ENCODE results near the gene MT1X. TPM values are rescaled to one million over a fixed set of nuclear protein-coding genes. Genes with fewer than 3 reads are reported as not detected.
"Not testable (repeated sequence)": the region's sequence is repeated elsewhere in the genome, so short reads cannot be mapped to it uniquely, and the experiment has no call there.

MT1X gene
- total RNA-seq, 1 donor from 2014 or later = 971 TPM

- no peak for DNase-seq (ENCODE audit: low spot score)
Observed at GRCh38 chr16:56652600-56652999, 29.7 kb upstream of the MT1X start.

- no peak for DNase-seq (ENCODE audit: low spot score)
Observed at GRCh38 chr16:56653218-56653617, 29.1 kb upstream of the MT1X start.

GRCh38 chr16:56657555-56658326 is 24.5 kb upstream of the MT1X start, which contains the start of gene MT1F:
Gene MT1F, plus strand, starts transcription at chr16:56657959. Its CDS starts 100 bp downstream, at chr16:56658059.
- DNase-seq (ENCODE audit: low spot score) = no peak

- DNase-seq (ENCODE audit: low spot score) = no peak
Observed at GRCh38 chr16:56658327-56658875, 23.9 kb upstream of the MT1X start.

DNA sequence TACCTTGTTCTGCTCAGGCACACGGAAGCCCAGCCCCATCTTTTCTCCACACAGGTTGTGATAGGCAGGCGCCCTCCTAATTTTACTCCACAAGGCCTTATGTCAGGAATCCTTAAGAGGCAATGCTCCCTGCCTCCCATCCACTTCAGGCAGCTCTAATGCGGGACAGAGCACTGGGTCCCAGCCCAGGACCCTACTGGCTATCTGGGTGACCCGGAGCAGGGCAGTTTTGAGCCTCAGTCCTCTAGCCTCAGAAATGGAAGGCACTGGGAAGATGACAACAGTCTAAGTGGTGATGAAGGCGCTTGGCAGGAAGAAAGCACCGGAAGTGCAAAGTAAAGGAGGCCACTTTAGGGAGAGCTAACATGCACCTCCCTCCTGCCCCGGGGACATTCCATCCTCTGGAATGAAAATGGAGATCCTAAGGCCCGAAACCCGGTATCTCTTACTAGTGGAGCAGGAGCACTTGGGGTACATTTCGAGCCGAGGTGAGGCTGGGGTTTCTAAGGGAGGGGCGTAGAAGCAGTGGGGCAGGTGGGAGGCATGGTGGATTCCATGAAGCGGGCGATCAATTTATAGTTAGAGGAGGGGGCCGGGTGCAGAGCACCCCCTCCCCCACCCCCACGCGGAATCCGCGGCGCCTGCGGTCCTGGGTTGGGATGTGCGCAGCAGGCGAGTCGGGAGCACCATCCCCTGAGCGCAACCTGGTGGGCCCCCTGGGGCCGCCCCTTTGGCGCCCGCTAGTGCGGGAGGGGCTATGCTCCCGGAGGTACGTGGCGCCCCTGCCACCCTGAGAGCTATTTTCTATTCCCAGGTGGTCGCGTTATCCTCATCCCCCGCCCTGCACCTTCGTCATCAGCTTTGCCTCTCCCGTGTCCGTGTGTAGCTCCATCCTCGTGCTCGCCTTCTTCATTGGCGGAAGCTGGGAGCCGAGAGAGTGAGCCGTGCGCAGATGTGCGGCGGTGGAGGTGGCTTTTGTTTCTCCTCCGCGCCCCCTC is 19.6 kb upstream of the MT1X start:
- DNase-seq (ENCODE audit: low spot score) = no peak

DNA sequence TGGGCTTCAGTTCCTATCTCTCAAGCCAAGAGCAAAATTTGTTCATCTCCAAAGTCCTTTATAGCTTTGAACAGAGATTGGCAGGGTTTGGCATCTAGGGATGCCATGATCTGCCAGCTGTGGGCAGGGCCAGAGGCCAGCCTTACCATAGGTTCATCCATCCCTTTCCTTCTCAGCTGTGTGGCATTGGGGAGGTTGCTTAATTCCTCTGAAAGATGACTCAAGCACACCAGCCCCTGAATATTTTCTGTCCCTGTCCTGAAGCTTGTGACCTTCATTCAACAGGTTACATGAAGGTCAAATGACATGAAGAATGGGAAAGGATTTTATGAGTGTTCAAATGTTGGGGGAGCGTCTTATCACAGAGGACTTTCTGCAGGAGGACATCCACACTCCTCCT is 17.8 kb upstream of the MT1X start:
- DNase-seq (ENCODE audit: low spot score) = no peak

GRCh38 chr16:56665286-56666261 is 16.7 kb upstream of the MT1X start:
- not testable (repeated sequence) for DNase-seq (ENCODE audit: low spot score)

DNA sequence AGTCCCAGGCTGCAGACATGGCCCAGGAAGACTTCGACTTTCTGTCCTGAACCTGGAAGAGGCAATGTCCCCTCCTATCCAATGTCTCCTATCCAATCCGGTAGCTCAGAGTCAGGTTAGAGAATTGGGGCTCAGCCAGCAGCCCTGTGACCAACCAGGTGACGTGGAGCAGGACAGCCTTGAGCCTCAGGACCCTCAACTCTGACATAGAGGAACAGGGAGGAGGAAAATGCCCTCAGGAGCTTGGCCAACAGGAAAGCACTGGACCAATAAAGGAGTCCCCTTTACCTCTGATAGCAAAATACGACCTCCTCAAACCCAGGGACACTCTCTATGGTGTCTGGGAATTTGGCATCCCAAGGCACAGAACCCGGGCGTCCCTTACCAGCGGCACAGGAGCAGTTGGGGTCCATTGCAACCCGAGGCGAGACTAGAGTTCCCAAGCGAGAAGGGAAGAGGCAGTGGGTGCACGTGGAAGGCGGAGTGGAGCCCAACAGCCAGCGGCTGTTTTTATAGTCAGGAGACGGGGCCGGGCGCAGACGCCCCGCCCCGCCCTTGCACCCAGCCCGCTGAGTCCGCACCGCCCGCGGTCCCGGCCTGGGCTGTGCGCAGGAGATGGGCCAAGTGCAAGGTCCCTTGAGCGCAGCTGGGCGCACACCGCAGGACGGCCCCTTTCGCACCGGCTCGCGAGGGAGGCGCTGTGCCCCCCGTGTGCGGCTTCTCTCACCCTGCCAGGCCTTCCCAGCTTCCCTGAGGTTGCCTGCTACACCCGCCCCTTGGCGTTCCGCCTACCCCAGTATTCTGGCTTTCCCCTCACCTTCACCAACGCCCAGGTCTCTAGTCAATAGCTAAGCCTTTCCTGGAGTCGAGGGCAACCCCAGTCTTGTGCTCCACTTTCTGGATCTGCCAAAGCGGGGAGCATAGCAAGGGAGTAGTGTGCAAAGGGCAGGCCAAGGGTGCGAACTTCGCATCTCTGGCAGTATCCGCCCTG is 14.4 kb upstream of the MT1X start, which contains the start of gene MT1G:
Gene MT1G (minus strand): TSS at position 485 of the 991 bp plus-strand sequence. CDS start 72 bp downstream, at position 413.
- DNase-seq (ENCODE audit: low spot score) = no peak

GRCh38 chr16:56669005-56669839 is 13.0 kb upstream of the MT1X start, which contains the start of gene MT1H:
Gene MT1H, plus strand, starts transcription at chr16:56669814. Its CDS starts 71 bp downstream, at chr16:56669885.
- DNase-seq (ENCODE audit: low spot score) = no peak

DNA sequence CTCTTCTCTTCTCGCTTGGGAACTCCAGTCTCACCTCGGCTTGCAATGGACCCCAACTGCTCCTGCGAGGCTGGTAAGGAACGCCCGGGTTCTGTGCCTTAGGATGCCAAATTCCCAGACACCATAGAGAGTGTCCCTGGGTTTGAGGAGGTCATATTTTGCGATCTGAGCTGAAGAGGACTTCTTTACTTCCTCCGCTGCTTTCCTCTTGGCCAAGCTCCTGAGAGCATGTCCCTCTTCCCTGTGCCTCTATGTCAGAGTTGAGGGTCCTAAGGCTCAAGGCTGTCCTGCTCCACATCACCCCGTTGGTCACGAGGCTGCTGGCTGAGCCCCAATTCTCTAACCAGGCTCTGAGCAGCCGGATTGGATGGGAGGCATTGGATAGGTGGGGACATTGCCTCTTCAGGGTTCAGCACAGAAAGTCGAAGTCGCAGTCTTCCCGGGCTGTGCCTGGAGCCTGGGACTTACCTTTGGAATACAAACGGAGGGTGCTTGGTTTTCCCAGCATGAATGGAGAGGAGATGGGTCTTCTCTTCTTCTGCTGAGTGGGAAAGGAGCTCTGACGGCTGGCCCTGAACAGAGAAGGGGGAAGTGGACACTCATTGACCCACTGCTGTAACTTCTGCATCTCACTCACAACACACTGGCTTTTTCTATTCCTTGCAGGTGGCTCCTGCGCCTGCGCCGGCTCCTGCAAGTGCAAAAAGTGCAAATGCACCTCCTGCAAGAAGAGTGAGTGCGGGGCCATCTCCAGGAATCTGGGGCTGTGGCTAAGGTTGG is 12.2 kb upstream of the MT1X start:
- no peak for DNase-seq (ENCODE audit: low spot score)

DNA sequence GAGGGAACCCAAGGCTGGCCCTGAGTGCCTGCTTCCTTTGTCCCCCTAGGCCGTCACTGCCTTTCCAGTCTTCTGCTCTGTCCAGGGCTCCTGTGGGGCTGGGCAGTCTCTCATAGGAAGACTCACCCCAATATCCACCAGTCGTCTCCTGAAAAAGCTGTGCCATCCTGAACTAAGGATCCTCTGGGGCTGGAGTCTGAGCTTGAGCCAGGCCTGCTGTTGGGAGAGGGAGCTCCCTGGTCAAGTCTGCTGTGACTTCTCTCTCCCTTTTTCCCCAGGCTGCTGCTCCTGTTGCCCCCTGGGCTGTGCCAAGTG is 11.7 kb upstream of the MT1X start:
- DNase-seq (ENCODE audit: low spot score) = no peak

DNA sequence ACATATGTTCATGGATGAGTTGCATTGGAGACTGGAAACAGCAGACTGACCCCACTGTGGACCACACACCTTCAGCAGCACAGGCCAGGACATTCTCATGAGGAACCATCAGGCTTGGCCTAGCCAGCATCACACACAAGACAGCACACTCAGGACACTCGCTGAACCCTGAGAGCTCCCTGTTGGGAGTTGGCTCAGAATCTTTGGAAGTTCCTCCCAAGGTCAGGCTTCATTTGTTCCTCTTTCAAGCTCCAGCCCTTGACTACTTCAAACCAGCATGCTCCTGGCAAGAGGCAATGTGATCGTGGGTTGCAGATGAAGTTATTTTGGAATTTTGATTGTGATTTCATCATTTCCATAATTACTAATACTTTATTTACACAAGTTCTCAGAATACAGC is 10.6 kb upstream of the MT1X start:
- DNase-seq (ENCODE audit: low spot score) = not testable (repeated sequence)

GRCh38 chr16:56672171-56672570 is 10.1 kb upstream of the MT1X start:
- DNase-seq (ENCODE audit: low spot score) = not testable (repeated sequence)

DNA sequence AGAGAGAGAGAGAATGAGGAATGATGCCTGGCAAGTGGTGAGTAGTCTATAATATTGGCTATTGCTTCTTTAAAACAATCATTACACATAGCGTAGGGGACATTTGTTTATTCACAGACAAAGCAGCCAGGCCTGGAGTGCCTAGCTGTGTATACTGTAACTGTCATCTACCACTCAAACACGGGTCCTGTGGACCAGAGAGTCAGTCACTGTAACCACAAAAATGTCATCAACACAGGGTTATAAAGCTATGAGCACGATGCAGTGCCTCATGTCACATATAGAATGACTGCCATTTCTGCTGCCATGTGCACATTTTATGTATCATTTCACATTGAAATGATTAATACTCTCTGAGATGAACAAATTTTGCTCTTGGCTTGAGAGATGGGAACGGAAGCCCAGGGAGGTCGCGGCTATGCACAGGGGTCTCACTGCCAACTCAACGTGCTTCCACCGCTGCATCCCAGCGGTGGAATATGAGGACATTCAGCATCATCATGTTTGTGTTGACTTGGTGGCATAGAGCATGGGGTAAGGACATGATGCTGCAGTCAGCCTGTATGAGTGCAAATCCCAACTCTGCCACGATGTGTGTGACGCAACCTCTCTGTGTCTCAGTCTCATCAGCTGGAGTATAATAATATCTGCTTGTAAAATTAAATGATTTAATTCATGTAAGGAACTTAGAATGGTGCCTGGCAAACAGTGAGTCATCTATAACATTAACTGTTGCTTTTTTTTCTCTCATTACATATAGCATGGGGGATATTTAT is 9.3 kb upstream of the MT1X start:
- DNase-seq (ENCODE audit: low spot score) = no peak

DNA sequence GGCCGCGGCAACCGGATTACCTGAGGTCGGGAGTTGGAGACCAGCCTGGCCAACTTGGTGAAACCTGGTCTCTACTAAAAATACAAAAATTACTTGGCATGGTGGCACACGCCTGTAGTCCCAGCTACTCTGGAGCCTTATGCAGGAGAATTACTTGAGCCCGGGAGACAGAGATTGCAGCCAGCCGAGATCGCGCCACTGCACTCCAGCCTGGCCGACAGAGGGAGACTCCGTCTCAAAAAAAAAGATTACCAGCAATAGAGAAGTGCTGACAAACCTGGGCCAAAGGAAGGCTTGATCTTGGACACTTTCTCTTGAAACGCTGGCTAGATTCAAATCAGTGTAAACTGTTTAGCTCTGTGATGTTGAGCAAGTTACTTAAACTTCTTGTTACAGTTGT is 8.3 kb upstream of the MT1X start:
- no peak for DNase-seq (ENCODE audit: low spot score)

GRCh38 chr16:56674570-56674969 is 7.7 kb upstream of the MT1X start:
- DNase-seq (ENCODE audit: low spot score) = not testable (repeated sequence)

Data from mesenteric fat pad (tissue), 1 donor.